Right forelimb (tissue), 1 donor: ENCODE data around the gene MOCOS.

Experiments used
- DNase-seq: peaks from one replicate; pipeline ENCODE4 v3.0.0-alpha.2; 2018

Gene MOCOS

GRCh38 chr18:36274083-36274715 lies 86.9 kb downstream of the MOCOS start:
- DNase-seq: no peak

DNA sequence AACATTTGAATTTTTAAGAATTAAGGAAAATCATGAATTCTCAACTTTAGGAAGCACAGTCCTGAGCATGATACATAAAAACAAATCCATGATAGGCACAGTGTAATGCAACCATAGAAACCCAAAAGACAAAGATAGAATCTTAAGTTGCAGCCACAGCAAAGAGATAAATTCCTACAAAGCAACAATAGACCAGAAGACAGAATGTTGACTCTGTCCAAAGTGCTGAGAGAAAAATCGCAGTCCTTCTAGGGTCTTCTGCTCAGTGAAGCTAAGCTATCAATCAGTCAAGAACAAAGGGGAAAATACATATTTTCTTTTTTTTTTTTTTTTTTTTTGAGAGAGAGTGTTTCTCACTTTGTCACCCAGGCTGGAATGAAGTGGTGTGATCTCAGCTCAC lies 88.3 kb downstream of the MOCOS start:
- DNase-seq: no peak

- no peak for DNase-seq
Observed at GRCh38 chr18:36279001-36279400, 91.7 kb downstream of the MOCOS start.

GRCh38 chr18:36281936-36282335 lies 94.6 kb downstream of the MOCOS start:
- DNase-seq: no peak

DNA sequence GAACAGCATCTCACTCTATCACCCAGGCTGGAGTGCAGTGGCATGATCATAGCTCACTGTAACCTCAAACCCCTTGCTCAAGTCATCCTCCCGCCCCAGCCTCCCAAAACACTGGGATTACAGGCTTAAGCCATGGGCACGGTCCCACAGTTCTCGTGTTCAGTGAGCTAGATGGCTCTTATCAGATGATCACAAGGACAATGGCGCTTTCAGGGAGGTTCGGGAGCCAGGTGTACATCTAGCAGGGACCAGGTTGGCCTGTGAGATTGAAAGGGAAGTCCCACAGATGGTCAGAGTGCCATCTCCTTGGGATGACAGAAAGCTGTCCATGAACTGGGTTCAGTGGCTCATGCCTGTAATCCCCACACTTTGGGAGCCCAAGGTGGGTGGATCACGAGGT lies 96.2 kb downstream of the MOCOS start:
- DNase-seq: no peak

DNA sequence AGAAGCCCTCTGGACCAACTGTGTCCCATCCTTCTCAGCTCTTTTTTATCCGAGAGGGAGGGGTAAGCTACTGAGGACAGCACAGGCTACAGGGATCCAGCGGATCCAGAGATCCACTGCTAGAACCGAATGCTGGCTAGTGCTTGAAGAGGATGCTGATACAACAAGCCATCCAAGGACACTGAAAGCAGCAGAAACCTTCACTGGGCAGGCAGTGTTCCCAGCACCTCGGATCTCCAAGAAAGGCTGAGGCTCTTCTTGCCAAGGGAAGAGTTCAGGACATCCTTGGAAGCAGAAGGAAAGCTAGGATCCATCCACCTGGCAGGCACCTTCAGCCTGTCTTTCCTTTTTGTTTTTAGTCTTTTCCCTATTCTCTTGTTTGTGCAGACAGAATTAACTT lies 97.0 kb downstream of the MOCOS start:
- no peak for DNase-seq

- DNase-seq: no peak
Observed at GRCh38 chr18:36284671-36285295, 97.5 kb downstream of the MOCOS start.

- no peak for DNase-seq
Observed at GRCh38 chr18:36287653-36288052, 100.4 kb downstream of the MOCOS start.

- no peak for DNase-seq
Observed at GRCh38 chr18:36288689-36289088, 101.4 kb downstream of the MOCOS start.

- DNase-seq: no peak
Observed at GRCh38 chr18:36294031-36294430, 106.7 kb downstream of the MOCOS start.

DNA sequence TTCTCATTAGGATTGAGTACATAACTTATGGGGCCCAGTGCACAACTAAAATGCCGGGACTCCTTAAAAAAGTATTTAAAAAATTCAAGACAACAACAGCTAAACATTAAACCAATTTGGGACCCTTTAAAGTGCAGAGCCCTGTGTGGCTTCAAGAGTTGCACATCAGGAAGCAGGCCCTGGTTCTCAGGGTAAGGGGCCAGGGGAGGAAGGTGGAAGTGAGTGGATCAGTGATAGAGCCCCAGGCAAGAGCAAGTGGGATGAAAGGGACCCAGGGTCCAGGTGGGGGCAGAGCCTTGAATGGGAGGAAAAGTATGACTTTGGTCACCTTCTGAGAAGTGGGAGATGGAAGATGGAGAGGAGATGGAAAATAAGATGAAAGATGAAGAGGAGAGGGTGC lies 107.9 kb downstream of the MOCOS start:
- DNase-seq: no peak

- no peak for DNase-seq
Observed at GRCh38 chr18:36295880-36296301, 108.6 kb downstream of the MOCOS start.

DNA sequence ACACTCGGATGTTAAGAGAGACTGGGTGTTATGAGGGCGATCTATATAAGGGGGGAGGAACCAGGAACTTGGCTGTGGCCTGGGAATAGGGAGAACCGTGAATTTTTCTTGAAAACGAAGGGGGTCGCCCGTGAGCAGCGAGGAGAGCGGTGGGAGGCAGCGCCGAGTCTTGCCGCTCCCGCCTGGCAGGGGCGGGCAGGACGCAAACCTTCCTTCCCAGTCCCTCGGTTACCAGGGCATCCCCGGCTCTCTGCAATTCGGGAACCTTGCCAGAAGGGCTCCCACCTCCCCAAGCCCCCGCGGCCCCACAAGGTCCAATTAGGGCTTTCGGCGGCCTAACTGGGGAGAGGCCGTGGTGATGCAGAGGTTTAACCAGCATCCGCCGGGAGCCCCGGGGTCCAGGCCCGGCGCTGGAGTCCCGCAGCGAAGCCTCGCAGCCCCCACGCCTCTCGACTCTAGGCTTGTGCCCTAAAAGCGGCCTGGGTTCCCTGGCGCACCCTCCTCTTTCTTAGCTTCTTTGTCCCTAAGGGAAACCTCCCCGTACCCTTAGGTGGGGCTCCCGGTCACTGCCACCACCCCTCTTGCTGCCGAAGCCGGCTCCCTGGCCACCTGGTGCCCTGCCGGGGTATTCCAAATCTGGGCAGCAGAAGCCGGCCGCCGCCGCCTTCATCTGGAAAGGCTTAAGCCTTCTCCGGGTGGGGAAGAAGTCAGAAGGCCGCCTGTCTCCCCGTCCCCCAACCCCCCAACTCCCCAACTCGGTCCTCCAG lies 109.5 kb downstream of the MOCOS start:
- DNase-seq: peak; percentile 88

GRCh38 chr18:36297417-36298125 lies 110.3 kb downstream of the MOCOS start, which contains the start of gene FHOD3:
Gene FHOD3 (plus strand): TSS chr18:36297713. CDS start chr18:36297836, 123 bp downstream.
- DNase-seq: peak; percentile 83

DNA sequence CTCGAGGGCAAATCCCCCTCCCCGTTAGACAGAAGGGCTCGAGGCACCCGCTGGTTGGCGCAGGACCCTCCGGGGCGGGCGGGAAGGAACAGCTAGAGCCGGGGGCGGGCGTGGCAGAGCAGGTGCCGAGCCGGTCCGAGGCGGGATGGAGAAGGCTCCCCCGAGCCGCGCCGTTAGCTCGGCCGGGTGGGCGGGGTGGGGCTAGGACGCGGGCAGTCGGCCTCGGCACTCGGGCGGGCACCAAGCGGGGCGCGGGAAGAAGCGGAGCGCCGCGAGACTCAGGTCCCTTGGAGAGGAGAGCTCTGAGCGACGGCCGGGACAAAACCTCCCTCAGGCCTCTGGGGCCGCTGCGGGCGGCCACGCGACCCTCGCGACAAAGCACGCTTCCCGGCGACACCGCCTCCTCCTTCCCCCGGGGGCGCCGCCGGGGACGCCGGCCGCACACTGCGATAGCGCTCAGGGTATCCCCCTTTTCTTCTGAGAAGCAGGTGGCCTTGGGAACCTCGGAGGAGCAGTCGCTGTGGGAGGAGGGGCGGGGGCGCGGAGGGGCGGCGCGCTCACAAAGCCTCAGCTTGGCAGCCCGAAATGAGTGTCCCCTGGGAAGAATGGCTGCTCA lies 110.9 kb downstream of the MOCOS start:
- no peak for DNase-seq

- no peak for DNase-seq
Observed at GRCh38 chr18:36299015-36299414, 111.7 kb downstream of the MOCOS start.

GRCh38 chr18:36300211-36300610 lies 112.9 kb downstream of the MOCOS start:
- no peak for DNase-seq

DNA sequence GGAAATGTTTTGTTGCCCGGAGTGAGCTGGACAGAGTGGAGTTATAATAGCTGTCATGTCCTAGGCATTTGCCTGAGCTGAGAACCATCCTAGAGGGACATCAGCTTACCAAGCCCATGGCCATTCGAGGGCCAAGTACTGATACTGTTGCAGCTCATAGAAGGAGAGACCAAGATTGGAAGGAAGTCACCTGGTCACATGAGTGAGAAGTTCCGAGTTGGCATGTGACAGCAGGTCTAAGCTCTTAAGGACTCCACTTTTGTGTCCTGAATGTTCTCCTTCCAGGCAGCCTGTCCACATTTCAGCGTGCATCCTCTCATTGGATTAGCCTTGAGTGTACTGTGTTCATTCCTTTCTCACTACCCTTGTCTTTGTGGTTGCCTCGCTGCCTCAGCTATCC lies 114.6 kb downstream of the MOCOS start:
- DNase-seq: no peak

GRCh38 chr18:36302676-36303075 lies 115.4 kb downstream of the MOCOS start:
- no peak for DNase-seq

DNA sequence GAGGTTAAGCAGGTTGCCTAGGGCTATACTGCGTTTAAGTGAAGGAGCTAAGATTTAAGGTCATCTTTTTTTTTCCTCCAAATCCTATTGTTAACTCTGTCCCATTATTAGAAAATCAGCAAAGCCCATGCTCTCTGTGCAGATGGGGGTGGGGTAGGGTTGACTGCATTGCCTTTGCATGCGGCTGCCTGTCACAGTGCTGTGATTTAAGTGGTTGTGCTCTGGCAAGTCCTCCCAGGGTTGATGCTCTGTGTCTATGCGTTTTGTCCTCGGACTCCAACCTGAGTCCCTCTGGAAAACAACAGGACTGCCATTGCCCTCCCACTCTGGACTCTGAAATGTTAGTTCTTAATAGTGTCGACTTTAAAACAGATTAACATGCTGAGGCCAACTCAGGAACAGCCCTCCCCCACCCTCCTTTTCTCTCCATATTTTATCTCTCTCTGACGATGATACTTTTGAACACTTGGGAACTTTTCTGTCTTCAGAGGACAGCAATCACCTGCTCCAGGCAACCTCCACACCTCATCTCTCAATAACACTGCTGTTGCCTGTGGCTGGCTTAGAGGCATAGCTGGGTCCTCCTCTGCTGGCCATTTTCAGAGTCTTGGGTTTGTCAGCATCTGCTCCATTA lies 116.0 kb downstream of the MOCOS start:
- DNase-seq: no peak

DNA sequence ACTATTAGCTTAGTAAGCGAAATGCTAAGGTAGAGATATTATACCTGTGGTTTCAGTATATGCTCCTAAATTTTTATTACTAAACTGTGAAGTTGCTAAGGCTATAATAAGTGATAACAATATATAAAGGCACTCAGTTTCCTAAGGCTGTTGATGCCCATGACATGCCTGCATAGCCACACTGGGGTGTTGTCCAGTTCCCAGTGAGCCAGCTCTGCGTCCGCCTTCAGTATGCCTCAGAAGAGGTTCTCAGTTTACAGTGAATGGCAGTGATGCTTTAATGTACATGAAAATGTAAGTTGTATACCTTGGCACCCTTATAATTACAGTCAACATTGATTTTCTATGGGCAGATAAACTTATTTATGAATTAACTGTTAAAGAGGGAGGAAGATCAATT lies 117.4 kb downstream of the MOCOS start:
- no peak for DNase-seq

- no peak for DNase-seq
Observed at GRCh38 chr18:36305375-36305774, 118.1 kb downstream of the MOCOS start.
